RPMI8226 (cell line): ENCODE results near the gene TIGD4.
A peak's percentile ranks its signal among the peaks of the same experiment; 100 is the strongest.

Experiments
- DNase-seq: peaks from one replicate; pipeline ENCODE4 v3.0.0-alpha.2; 2015

Gene TIGD4

GRCh38 chr4:152779513-152780266 lies at the start of gene TIGD4, which contains the start of gene ARFIP1:
TSS of gene TIGD4 (minus strand) at chr4:152779730. CDS start at chr4:152771004, 8,726 bp downstream.
TSS of gene ARFIP1 (plus strand) at chr4:152779954. CDS start at chr4:152829634, 49,680 bp downstream.
- DNase-seq, result peak; percentile 95

GRCh38 chr4:152828122-152828521 lies 48.6 kb upstream of the TIGD4 start:
- no peak for DNase-seq

GRCh38 chr4:152825336-152825735 lies 45.8 kb upstream of the TIGD4 start:
- DNase-seq, result no peak

- DNase-seq, result no peak
Measured at GRCh38 chr4:152824561-152824960, 45.0 kb upstream of the TIGD4 start.

DNA sequence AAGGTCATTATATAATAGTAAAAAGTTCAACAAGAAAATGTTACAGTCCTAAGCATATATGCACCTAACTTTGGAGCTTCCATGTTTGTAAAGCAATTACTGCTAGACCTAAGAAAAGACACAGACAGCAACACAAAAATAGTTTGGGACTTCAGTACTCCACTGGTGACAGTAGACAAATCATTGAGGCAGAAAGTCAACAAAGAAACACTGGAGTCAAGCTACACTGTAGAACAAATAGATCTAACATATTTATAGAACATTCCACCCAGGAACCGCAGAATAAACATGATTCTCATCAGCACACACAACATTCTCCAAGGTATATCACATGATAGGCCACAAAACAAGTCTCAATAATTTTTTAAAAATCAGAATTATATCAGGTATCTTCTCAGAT lies 42.8 kb upstream of the TIGD4 start:
- DNase-seq, result no peak

- no peak for DNase-seq
Measured at GRCh38 chr4:152820073-152820472, 40.5 kb upstream of the TIGD4 start.

GRCh38 chr4:152819026-152819645 lies 39.6 kb upstream of the TIGD4 start:
- DNase-seq, result no peak

DNA sequence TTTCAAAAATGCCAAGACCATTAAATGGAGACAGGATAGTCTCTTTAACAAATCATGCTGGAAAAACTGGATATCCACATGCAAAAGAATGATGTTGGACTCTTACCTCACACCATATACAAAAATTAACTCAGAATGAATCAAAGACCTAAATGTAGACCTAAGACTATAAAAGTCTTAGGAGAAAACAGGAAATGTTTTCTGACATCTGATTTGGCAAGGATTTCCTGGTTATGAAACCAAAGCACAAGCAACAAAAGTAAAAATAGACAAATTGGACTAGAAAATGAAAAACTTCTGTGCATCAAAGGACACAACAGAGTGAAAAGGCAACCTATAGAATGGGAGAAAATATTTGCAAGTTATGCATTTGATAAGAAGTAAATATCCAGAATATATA lies 37.8 kb upstream of the TIGD4 start:
- no peak for DNase-seq

DNA sequence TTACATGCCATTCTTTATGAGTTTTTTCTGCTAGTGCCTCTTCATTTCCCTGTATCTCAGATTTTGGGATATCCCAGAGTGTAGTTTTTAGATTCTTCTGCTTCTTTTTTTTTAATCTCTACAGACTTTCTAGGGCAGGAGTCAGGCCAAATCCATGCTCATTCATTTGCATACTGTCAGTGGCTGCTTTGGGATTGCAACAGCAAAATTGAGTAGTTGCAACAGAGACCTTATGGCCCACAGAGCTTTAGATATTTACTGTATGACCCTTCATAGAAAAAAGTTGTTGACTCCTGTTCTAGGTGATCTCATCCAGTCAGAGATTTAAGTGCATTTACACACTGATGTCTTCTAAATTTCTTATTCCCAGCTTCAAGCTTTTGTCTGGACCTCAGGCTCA lies 35.5 kb upstream of the TIGD4 start:
- DNase-seq, result no peak

DNA sequence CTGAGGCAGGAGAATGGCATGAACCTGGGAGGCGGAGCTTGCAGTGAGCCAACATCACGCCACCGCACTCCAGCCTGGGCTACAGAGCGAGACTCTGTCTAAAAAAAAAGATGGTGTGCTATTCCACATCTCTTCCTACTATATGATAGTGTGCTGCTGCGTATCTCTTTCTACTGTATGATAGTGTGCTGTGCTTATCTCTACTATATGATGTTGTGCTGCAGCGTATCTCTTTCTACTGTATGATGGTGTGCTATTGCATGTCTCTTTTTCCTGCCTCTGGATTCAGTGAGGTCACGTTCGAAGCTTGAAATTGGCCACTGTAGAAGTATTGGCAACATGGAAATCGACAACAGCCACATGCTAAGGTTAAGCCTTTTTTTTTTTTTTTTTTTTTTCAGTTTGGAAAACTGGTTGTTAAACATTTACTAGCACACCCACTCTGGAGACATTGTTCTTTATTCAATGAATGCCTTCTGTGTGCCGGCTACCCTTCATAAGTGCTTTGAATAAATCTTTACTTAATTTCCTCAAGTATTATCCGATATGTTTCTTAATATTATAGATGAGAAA lies 31.3 kb upstream of the TIGD4 start:
- no peak for DNase-seq

GRCh38 chr4:152808670-152809069 lies 29.1 kb upstream of the TIGD4 start:
- DNase-seq, result no peak

- no peak for DNase-seq
Measured at GRCh38 chr4:152807294-152807829, 27.8 kb upstream of the TIGD4 start.

GRCh38 chr4:152806501-152807125 lies 27.1 kb upstream of the TIGD4 start:
- DNase-seq, result no peak

DNA sequence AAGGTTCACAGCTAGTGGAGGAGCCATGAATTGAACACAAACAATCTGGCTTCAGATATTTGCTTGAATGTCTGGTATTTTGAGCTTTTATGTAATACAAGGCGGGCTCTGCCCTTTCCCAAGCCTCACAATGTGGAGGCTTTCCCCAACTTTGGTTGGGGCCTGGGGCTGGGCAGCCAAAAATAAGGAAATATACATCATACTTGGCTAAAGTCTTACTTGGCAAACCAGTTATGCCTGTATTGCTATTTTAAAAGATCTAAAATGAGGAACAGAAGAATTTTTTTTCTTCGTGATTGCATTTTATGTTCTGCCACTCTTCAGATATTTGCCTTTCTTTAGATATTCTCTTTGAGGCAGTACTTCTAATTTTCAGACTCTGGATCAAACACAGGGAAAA lies 26.3 kb upstream of the TIGD4 start:
- DNase-seq, result no peak

GRCh38 chr4:152805071-152805650 lies 25.6 kb upstream of the TIGD4 start:
- no peak for DNase-seq

DNA sequence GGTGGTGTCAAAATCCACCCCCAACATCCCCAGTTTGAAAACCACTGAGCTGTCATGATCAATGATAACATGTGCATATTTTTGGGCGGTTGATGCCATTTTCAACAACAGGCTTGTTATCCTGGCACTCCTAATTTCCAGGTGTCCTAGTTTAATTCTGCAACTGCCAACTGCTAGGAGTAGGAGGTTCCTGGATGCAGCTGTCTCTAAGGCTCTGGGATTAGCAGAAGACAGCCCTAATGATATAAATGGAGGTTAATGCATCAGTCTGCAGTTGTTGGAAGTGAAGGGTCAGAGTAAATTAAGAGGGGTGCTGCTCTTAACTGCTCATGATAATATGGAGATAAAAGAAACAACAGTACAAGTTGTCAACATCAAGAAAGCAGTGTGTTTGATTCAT lies 24.0 kb upstream of the TIGD4 start:
- no peak for DNase-seq

DNA sequence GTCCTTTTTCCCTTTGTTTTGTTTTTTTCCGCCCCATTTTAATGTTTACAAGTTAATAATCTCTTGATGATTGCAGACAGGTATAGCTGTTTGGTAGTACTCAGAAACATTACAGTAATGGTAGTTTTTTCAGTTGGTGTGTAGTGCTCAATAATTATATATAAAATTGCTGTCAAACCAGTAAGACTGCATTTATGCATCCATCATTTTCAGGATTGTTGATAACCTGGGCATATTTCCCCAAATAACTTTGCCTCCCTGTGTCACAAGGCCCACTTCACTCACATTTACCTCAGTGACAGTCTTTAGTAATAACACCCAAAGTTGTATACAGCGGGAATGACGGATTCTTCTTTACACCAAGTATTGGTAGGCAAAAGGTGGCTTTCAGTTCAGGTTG lies 16.4 kb upstream of the TIGD4 start:
- no peak for DNase-seq

GRCh38 chr4:152786627-152787026 lies 7.1 kb upstream of the TIGD4 start:
- DNase-seq, result no peak

- DNase-seq, result no peak
Measured at GRCh38 chr4:152785639-152786615, 6.4 kb upstream of the TIGD4 start.

DNA sequence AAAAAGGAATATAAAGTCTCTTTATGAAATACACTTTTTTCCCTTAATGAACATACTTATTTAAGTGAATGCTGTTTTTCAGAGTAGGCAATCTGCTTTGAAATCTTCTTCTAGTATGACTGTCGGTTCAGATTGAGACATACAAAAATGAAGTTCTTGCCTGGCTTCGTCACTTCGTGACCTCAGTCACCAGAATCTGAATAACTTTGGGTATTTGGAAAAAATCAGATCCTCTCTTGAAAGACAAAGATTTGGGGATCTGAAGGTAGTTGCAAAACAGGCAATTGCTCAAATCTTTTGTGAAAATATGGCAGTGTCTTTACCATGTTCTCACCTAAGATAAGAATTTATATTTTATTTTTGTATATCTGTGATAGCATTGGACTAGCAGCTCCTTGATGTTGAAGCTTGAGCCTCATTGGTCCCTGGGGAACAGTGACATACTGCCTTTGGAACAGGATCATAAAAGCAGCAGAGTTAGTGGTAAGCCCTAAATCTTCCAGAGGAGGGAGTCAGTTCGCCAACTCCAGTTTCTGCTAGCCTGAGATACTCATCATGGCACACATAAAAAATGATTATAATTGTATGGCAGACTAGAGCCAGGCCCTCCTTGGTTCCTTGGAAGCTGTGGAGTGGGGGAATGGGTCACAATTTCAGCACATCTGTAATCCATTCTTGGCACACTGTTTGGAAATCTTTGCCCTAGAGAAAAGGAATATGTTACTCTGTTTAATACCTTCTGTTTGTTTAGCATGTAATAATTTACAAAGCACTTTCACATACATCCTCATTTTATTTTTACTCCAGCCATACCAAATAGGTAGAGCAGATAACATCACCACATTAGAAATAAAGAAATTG lies 5.2 kb upstream of the TIGD4 start:
- DNase-seq, result no peak

DNA sequence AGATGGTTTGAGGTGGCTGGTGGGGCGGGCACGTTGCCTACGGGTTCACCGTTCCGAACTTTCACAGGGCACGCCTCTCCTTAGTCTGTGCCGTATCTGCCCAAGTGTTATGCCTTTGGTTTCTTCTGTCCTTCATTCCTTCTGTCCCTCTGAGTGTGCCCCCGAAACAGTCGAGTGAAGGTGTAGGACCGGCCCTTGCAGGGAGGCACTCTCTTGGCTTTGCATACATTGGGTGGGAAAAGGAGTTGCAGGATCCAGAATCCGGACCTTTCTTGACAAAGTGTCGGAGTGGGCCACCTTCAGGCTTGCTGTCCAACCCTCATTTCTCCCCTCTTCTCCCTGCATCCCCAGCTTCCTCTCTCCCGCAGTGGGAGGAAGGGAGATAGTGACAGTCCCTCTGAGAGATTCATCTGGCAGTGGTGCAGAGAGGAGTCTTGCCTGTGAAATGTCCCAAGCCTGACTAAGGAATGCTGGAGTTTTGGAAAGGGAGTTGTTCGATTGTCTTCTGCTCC lies 793 bp upstream of the TIGD4 start:
- no peak for DNase-seq
